Thoracic aorta (tissue), 2 donors: ENCODE measurements around the gene IL1RN. TPM values are rescaled to one million over a fixed set of nuclear protein-coding genes. Genes with fewer than 3 reads are reported as not detected.

Experiments
- ATAC-seq: fragments of 150-250 bp; one replicate; pipeline ENCODE4 v1.8.0; 2017; ENCODE audit warnings: low read depth; ENCODE audit not compliant: insufficient number of reproducible peaks, low FRiP score
- DNase-seq: peaks from one replicate; pipeline ENCODE4 v3.0.0-alpha.2; 2020; ENCODE audit warnings: low spot score
- H3K27ac ChIP-seq, 2 donors: fragments of 200-600 bp; sonication (generic); 1 replicate in 1 of 2; 2 replicates in 1 of 2; pipeline ENCODE4 v1.5.1; 2016; ENCODE audit warnings: mild to moderate bottlenecking in 2 of 2, moderate library complexity in 2 of 2
- H3K27me3 ChIP-seq: fragments of 200-600 bp; sonication (generic); replicated peaks from 2 replicates; pipeline ENCODE4 v1.6.0; 2016; ENCODE audit warnings: mild to moderate bottlenecking; ENCODE audit not compliant: insufficient read depth
- H3K36me3 ChIP-seq: fragments of 200-600 bp; sonication (generic); one replicate; pipeline ENCODE4 v1.5.1; 2016
- H3K4me1 ChIP-seq, 2 donors: fragments of 200-600 bp; sonication (generic); 1 replicate in 1 of 2; 2 replicates in 1 of 2; pipeline versions ENCODE4 v1.5.1 to v1.6.0; 2016; ENCODE audit warnings: low read depth in 2 of 2, mild to moderate bottlenecking in 1 of 2; ENCODE audit not compliant: control insufficient read depth in 1 of 2
- H3K4me3 ChIP-seq: fragments of 200-600 bp; sonication (generic); 2 replicates; pipeline ENCODE4 v1.5.1; 2016; ENCODE audit warnings: mild to moderate bottlenecking
- H3K9me3 ChIP-seq: fragments of 200-600 bp; sonication (generic); 2 replicates; pipeline ENCODE4 v1.5.1; 2016
- CTCF ChIP-seq: fragments of 200-600 bp; sonication (generic); IDR thresholded peaks from one replicate; pipeline ENCODE4 v1.5.1; 2019; ENCODE audit warnings: antibody characterized with exemption
- total RNA-seq, 2 donors: library from RNA; depleted of rRNA; stranded (reverse); fragments of >200 nt; gene quantifications; one replicate each; pipeline versions ENCODE4 v1.1.0 to v1.2.3, GENCODE V29; 2016

IL1RN gene
- total RNA-seq, 2 donors from 2014 or later, result 1.6 to 8.6 TPM

DNA sequence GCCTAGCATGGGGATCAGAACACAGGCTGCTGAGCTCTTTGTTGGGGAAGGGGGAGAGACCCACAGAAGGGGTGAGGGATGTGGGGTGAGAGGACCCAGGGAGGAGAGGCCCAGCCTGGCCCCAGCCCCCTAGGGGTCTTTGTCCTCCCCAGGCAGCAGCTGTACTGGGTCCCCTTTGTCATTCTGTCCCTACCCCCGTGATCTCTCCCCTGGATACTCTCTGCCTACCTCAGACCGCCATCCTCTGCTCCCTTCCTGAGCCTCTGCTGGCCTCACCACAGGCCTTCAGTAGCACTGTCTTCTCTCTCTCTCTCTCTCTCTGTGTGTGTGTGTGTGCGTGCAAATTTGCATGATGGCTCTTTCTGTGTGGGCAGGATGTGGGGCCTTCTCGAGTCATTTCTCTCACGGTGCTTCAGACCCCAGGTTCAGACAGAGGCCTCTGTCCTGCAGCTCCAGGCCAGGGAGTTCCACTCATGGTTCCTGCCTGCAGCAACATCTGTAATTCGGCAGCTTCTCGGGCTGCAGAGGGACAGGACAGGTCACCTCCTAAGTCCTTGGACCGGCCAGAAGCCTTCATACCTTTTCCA is 47.7 kb downstream of the IL1RN start:
- Histone ChIP-seq H3K4me3 (peak overlapping the region; percentile 63), H3K36me3 (no peaks in the 10 kb centered on the region), H3K27ac (no peak overlapping the region), H3K9me3 (no peaks in the 10 kb centered on the region), H3K27me3 (no peaks in the 10 kb centered on the region), H3K4me1 (no peaks in the 10 kb centered on the region)
- ATAC-seq (no peak), DNase-seq (no peak)
- no peak for TF ChIP-seq CTCF

DNA sequence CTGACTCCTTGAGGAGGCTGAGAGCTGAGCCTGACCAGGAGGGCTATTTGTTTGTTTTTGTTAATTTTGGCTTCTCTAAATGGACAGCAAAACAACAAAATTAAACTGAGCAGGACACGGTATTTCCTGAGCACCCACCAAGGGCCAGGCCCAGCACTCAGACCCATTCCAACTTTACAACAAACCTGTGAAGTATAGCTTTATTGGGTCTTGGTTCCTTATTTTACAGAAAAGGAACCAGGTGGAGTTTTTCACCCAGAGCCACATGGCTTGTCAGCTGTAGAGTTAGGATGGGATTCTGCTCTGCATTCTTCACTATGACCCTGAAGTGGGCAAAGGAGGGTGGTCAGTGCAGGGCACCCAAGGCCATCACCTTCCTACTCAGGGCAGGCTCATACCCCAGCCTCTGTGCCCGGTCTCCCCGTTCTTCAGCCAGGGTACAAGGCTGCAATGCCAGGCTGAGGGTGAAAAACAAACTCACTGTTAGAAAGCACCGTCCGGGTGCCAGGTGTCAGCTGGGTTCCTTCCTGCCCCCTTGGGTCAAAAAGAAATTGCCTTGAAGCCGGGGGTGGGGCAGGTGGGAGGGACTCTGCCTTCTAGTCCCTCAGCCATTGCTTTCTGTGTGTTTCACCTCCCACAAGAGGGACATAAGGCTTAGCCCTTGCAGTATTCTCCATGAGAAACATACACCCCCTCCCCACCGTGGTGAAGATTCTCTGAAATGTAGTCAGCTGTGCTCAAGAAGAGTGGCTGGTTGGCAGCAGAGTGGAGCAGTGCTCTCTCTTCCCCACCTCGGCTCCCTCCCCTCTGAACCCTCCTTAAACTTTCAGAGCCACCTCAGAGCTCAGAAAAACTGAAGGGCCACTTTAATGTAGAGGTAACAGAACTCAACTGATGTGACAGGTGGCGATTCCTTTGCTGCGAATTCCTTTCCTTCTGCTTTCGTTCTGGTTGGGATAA is 48.6 kb downstream of the IL1RN start:
- Histone ChIP-seq H3K9me3 (no peaks in the 10 kb centered on the region), H3K36me3 (no peaks in the 10 kb centered on the region), H3K4me3 (peak overlapping the region; percentile 63), H3K27me3 (no peaks in the 10 kb centered on the region), H3K4me1 (no peaks in the 10 kb centered on the region), H3K27ac (no peak overlapping the region)
- DNase-seq (no peak), ATAC-seq (no peak)
- TF ChIP-seq CTCF, result no peak

GRCh38 chr2:113176696-113177355 is 49.4 kb downstream of the IL1RN start:
- Histone ChIP-seq H3K4me1 (no peaks in the 10 kb centered on the region), H3K27me3 (no peaks in the 10 kb centered on the region), H3K9me3 (no peaks in the 10 kb centered on the region), H3K4me3 (no peak overlapping the region), H3K36me3 (no peaks in the 10 kb centered on the region), H3K27ac (no peak overlapping the region)
- TF ChIP-seq CTCF, result no peak
- no peak for DNase-seq
- ATAC-seq, result no peak

GRCh38 chr2:113178069-113178746 is 50.8 kb downstream of the IL1RN start:
- no peaks in the 10 kb centered on the region for H3K4me1 ChIP-seq
- ATAC-seq, result no peak
- DNase-seq, result no peak
- H3K27ac ChIP-seq, result no peak overlapping the region
- no peak overlapping the region for H3K4me3 ChIP-seq
- no peak for TF ChIP-seq CTCF
- no peaks in the 10 kb centered on the region for H3K27me3 ChIP-seq
- H3K9me3 ChIP-seq, result no peaks in the 10 kb centered on the region
- no peaks in the 10 kb centered on the region for H3K36me3 ChIP-seq
